ENCODE data around the gene MAPK7. TPM values are rescaled to one million over a fixed set of nuclear protein-coding genes. Genes with fewer than 3 reads are reported as not detected.

The MAPK7 gene
- total and polyA plus RNA-seq, 2 of the 8 experiments (the other 6 are each of a cell fraction or from before 2014, with no cell fraction given): 15.2 to 28.1 TPM

DNA sequence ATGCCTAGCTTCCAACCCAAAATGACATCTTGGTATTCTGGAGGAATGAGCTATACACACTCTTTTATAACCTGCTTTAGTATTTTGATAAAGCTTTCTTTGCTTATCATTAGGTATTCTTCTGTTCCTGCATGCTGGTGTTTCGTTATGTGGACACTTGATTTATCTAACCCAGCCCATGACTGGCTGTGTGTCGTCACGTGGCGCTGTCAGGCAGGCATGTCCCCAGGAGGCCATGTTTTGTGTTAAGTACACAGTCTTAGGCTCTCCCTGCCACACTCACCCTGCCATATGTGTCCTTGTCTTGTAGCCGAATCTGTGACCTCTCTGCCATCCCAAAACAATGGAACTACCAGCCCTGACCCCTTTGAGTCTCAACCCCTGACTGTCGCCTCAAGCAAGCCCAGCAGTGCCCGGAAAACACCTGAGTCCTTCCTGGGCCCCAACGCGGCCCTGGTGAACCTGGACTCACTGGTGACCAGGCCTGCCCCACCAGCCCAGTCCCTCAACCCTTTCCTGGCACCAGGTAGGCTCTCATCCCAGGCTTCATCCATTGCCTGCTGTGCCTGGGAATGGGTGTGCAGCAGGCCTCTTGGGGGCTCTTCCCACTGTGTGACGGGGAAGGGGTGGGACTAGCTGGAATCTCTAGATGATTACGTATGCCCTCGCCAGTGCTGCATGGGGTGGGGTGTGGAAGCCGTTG lies 46.6 kb upstream of the MAPK7 start:
- Histone ChIP-seq H3K14ac (ENCODE audit: insufficient read length) (no peak overlapping the region), H2BK15ac (ENCODE audit: low read length) (no peak overlapping the region), H3K79me1 (ENCODE audit: low read depth, low read length) (no peaks in the 10 kb centered on the region), H4K20me1 (replicated peaks in 1 of 2; ENCODE audit: control insufficient read depth in 1 of 2, insufficient read depth in 2 of 2, low read length in 2 of 2) (no peaks in the 10 kb centered on the region), H4K91ac (replicated peaks; ENCODE audit: insufficient read length, low read length) (no peak overlapping the region), H2BK20ac (ENCODE audit: low read length) (no peak overlapping the region), H2BK120ac (replicated peaks; ENCODE audit: low read depth, low read length) (no peak overlapping the region), H3K27ac (ENCODE audit: low read depth, low read length) (no peak overlapping the region), H3K9me3 (ENCODE audit: insufficient read depth in 2 of 2, low read depth in 1 of 2, low read length in 1 of 2) (no peaks in the 10 kb centered on the region), H2AK5ac (ENCODE audit: low read depth, low read length) (no peak overlapping the region), H2BK5ac (ENCODE audit: low read depth, low read length) (no peak overlapping the region), H2AFZ (ENCODE audit: low read length) (no peak overlapping the region), H3K4me2 (ENCODE audit: insufficient read depth in 1 of 2, low read depth in 2 of 2, low read length in 2 of 2) (no peak overlapping the region), H3K4ac (replicated peaks; ENCODE audit: insufficient read length, low read depth, low read length) (no peak overlapping the region), H2BK12ac (ENCODE audit: low read depth, low read length) (no peak overlapping the region), H3K79me2 (ENCODE audit: control insufficient read depth in 1 of 2, insufficient read depth in 2 of 2, low read length in 2 of 2) (no peaks in the 10 kb centered on the region), H3K23ac (ENCODE audit: insufficient read length) (no peak overlapping the region), H3K23me2 (ENCODE audit: low read depth, low read length) (no peaks in the 10 kb centered on the region), H3K36me3 (ENCODE audit: control insufficient read depth in 2 of 4, insufficient read depth in 4 of 4, low read length in 3 of 4) (peaks cover 0 to 4% (median 0%) of the 10 kb centered on the region in 4 experiments; a peak in 2 of 8 replicates), H3K9ac (replicated peaks in 1 of 4; ENCODE audit: extremely low read depth in 1 of 4, low read depth in 3 of 4, low read length in 3 of 4) (no peak overlapping the region), H3K4me3 (ENCODE audit: extremely low read depth in 1 of 4, insufficient read depth in 2 of 4, low read depth in 3 of 4, low read length in 4 of 4) (no peak overlapping the region), H3K18ac (ENCODE audit: extremely low read depth, low read length) (no peak overlapping the region), H4K8ac (ENCODE audit: extremely low read depth, insufficient read depth, low read length) (no peak overlapping the region), H3K27me3 (replicated peaks in 1 of 4; ENCODE audit: control insufficient read depth in 3 of 4, extremely low read depth in 1 of 4, insufficient read depth in 3 of 4, low read length in 3 of 4) (no peaks in the 10 kb centered on the region), H4K5ac (ENCODE audit: insufficient read length, low read depth, low read length) (no peak overlapping the region), H3K56ac (replicated peaks; ENCODE audit: insufficient read length, low read depth, low read length) (no peak overlapping the region), H3K4me1 (replicated peaks in 1 of 4; ENCODE audit: control insufficient read depth in 3 of 4, insufficient read depth in 4 of 4, low read length in 3 of 4) (peaks cover 0 to 3% (median under 1%) of the 10 kb centered on the region in 4 experiments; a peak in 1 of 7 replicates)
- DNase-seq (ENCODE audit: low read depth in 1 of 2, low spot score in 2 of 2): no peak
- FAIRE-seq: no peak
- CTCF ChIA-PET (ENCODE audit: partially characterized antibody): interaction anchor here (0.7 to 4.3 kb wide), 4 partner anchors 11 to 61 kb away, joined by 3 to 40 read pairs (median 5); no protein-coding TSS in a partner anchor
- POLR2A ChIA-PET (ENCODE audit: partially characterized antibody): interaction anchor here (1.0 to 1.3 kb wide), 2 partner anchors 11 to 13 kb away, joined by 3 to 5 read pairs; no protein-coding TSS in a partner anchor
- WGBS, 2 experiments (ENCODE audit: extremely low coverage in 1 of 2, insufficient coverage in 1 of 2, insufficient read length in 1 of 2, insufficient replicate concordance in 2 of 2, low coverage in 1 of 2, low lambda C conversion rate in 2 of 2, missing lambda C conversion rate in 1 of 2): 85% methylated on average over 13 of the region's 13 CpGs; no CpG with 5 or more reads in 1 of the 2 experiments
- TF ChIP-seq RAD21 (IDR thresholded peaks at IDR 0.05 in 1 of 2, conservative IDR thresholded peaks at IDR 0.05 in 1 of 2; ENCODE audit: low read depth in 2 of 2, low read length in 2 of 2) (no peak), KDM5A (IDR thresholded peaks at IDR 0.05; ENCODE audit: low read length) (no peak), CHD2 (IDR thresholded peaks at IDR 0.05; ENCODE audit: low read length) (no peak), JUND (IDR thresholded peaks at IDR 0.05; ENCODE audit: low read length) (no peak), POLR2A (IDR thresholded peaks at IDR 0.05; ENCODE audit: control extremely low read depth in 1 of 2, low read depth in 2 of 2, low read length in 2 of 2) (no peak), TAF1 (IDR thresholded peaks at IDR 0.05; ENCODE audit: low read depth, low read length) (no peak), YY1 (IDR thresholded peaks at IDR 0.05; ENCODE audit: low read depth, low read length) (no peak), RFX5 (IDR thresholded peaks at IDR 0.05; ENCODE audit: borderline replicate concordance, low read depth, low read length) (no peak), GABPA (IDR thresholded peaks at IDR 0.05; ENCODE audit: borderline replicate concordance, insufficient read depth, low read length) (no peak), POLR2AphosphoS5 (IDR thresholded peaks at IDR 0.05; ENCODE audit: low read depth, low read length) (no peak), ZNF274 (IDR thresholded peaks at IDR 0.05; ENCODE audit: borderline replicate concordance, extremely low read depth, low read length) (no peak), CREB1 (IDR thresholded peaks at IDR 0.05) (no peak), SIRT6 (IDR thresholded peaks at IDR 0.05; ENCODE audit: low read length) (no peak), EP300 (IDR thresholded peaks at IDR 0.05; ENCODE audit: borderline replicate concordance in 1 of 2, low read depth in 2 of 2, low read length in 2 of 2) (no peak)

Data from H1 (cell line).